Measurements from ENCODE around the gene MAGI2.

GRCh38 chr7:78779788-78780187, 673.7 kb downstream of the MAGI2 start:
- TF ChIP-seq CTCF (IDR thresholded peaks at IDR 0.05; ENCODE audit: insufficient read depth, low read length, poor library complexity, severe bottlenecking) (no peak), EZH2phosphoT487 (conservative IDR thresholded peaks at IDR 0.05; ENCODE audit: low read length) (no peak)
